Right atrium auricular region (tissue), 2 donors: ENCODE data around the gene NRG3. TPM values are rescaled to one million over a fixed set of nuclear protein-coding genes. Genes with fewer than 3 reads are reported as not detected.

ENCODE experiments used
- DNase-seq: peaks from one replicate; pipeline ENCODE4 v3.0.0-alpha.2; 2019; ENCODE audit warnings: low spot score
- H3K27ac ChIP-seq, 2 donors: fragments of 200-600 bp; sonication (generic); 1 replicate in 1 of 2; 2 replicates in 1 of 2; pipeline ENCODE4 v1.5.1; 2016 to 2019
- H3K27me3 ChIP-seq, 2 donors: fragments of 200-600 bp; sonication (generic); one replicate each; pipeline versions ENCODE4 v1.5.1 to v1.6.0; 2017 to 2019
- H3K36me3 ChIP-seq: fragments of 200-600 bp; sonication (generic); one replicate; pipeline ENCODE4 v1.5.1; 2016
- H3K4me1 ChIP-seq, 2 donors: fragments of 200-600 bp; sonication (generic); one replicate each; pipeline versions ENCODE4 v1.5.1 to v1.6.0; 2017 to 2019
- H3K4me3 ChIP-seq, 2 donors: fragments of 200-600 bp; sonication (generic); 1 replicate in 1 of 2; 2 replicates in 1 of 2; pipeline ENCODE4 v1.5.1; 2017 to 2019; ENCODE audit warnings: mild to moderate bottlenecking in 1 of 2, moderate library complexity in 1 of 2
- H3K9me3 ChIP-seq, 2 donors: fragments of 200-600 bp; sonication (generic); one replicate each; pipeline ENCODE4 v1.5.1; 2019
- total RNA-seq, 2 donors: library from RNA; depleted of rRNA; stranded (reverse); fragments of >200 nt; gene quantifications; one replicate each; pipeline ENCODE4 v1.1.0, GENCODE V29; 2016
- TF ChIP-seq, protein P1 (sequence below), 2 donors: fragments of 200-600 bp; sonication (generic); IDR thresholded peaks; one replicate each; pipeline ENCODE4 v1.5.1; 2019; ENCODE audit warnings: antibody characterized with exemption in 2 of 2

Gene NRG3
- total RNA-seq, 2 donors from 2014 or later: 0.70 to 1.4 TPM

DNA sequence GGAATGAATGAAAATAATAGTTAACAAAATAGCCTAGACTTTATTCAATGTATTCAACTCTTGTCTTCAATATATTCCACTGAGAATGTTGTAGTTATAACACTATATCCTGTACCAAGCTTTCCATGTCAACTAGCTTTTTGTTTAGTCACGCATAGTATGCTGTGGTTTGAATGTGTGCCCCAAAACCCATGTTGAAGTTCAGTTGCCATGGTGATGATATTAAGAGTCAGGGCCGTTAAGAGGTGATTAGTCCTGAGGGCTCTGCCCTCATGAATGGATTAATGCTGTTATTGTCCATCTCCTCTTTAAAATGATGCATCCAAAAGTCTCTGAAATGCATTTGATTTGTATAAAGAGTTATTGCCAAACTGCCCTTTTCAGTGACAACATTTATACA is 887.6 kb downstream of the NRG3 start:
- H3K27me3 ChIP-seq: no peaks in the 10 kb centered on the region
- no peak overlapping the region for H3K4me3 ChIP-seq
- TF ChIP-seq, protein P1, sequence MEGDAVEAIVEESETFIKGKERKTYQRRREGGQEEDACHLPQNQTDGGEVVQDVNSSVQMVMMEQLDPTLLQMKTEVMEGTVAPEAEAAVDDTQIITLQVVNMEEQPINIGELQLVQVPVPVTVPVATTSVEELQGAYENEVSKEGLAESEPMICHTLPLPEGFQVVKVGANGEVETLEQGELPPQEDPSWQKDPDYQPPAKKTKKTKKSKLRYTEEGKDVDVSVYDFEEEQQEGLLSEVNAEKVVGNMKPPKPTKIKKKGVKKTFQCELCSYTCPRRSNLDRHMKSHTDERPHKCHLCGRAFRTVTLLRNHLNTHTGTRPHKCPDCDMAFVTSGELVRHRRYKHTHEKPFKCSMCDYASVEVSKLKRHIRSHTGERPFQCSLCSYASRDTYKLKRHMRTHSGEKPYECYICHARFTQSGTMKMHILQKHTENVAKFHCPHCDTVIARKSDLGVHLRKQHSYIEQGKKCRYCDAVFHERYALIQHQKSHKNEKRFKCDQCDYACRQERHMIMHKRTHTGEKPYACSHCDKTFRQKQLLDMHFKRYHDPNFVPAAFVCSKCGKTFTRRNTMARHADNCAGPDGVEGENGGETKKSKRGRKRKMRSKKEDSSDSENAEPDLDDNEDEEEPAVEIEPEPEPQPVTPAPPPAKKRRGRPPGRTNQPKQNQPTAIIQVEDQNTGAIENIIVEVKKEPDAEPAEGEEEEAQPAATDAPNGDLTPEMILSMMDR (IDR thresholded peaks at IDR 0.05): no peak
- no peak overlapping the region for H3K27ac ChIP-seq
- DNase-seq: no peak
- no peaks in the 10 kb centered on the region for H3K4me1 ChIP-seq
- H3K36me3 ChIP-seq: no peaks in the 10 kb centered on the region
- H3K9me3 ChIP-seq: no peaks in the 10 kb centered on the region

DNA sequence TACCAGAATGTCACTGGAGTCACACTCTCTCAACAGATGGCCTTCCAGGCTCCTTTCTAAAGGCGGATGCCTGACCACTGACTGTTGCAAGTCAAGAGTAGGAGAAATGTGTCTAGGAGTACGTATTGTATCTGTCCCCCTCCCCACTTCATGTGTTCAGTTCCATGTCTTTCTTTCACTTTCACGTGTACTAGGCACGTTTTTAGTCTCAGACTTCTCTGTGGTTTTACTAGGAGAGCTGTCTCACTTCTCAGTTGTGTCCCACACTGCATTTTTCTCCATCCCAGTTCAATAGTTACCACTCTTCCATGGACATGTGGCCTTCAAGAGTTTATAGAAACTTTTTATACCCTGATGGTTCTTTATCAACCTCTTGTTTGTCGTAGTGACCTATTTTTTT is 893.0 kb downstream of the NRG3 start:
- Histone ChIP-seq H3K27me3 (no peaks in the 10 kb centered on the region), H3K4me1 (no peaks in the 10 kb centered on the region), H3K36me3 (no peaks in the 10 kb centered on the region), H3K27ac (no peak overlapping the region), H3K4me3 (no peak overlapping the region), H3K9me3 (no peaks in the 10 kb centered on the region)
- TF ChIP-seq, protein P1 (IDR thresholded peaks at IDR 0.05): no peak
- DNase-seq: no peak

- DNase-seq: no peak
- TF ChIP-seq, protein P1 (IDR thresholded peaks at IDR 0.05): no peak
These were observed 903.9 kb downstream of the NRG3 start for GRCh38 chr10:82778908-82779307.

GRCh38 chr10:82796510-82796909 is 921.5 kb downstream of the NRG3 start:
- Histone ChIP-seq H3K4me1 (no peaks in the 10 kb centered on the region), H3K27ac (no peak overlapping the region), H3K9me3 (no peaks in the 10 kb centered on the region), H3K27me3 (no peaks in the 10 kb centered on the region), H3K36me3 (no peaks in the 10 kb centered on the region), H3K4me3 (no peak overlapping the region)
- TF ChIP-seq, protein P1 (IDR thresholded peaks at IDR 0.05): peak in 1 of 2 donors; percentile 55
- no peak for DNase-seq

More at GRCh38 chr10:82778908-82779307, 903.9 kb downstream of the NRG3 start:
- Histone ChIP-seq H3K27ac (no peak overlapping the region), H3K4me3 (no peak overlapping the region), H3K36me3 (no peaks in the 10 kb centered on the region), H3K9me3 (no peaks in the 10 kb centered on the region), H3K4me1 (no peaks in the 10 kb centered on the region), H3K27me3 (no peaks in the 10 kb centered on the region)

- Histone ChIP-seq H3K36me3 (no peaks in the 10 kb centered on the region), H3K9me3 (no peaks in the 10 kb centered on the region), H3K4me3 (no peak overlapping the region), H3K27ac (no peak overlapping the region), H3K27me3 (no peaks in the 10 kb centered on the region), H3K4me1 (no peaks in the 10 kb centered on the region)
- TF ChIP-seq, protein P1 (IDR thresholded peaks at IDR 0.05): no peak
- no peak for DNase-seq
These were observed 926.3 kb downstream of the NRG3 start for GRCh38 chr10:82801289-82801688.

DNA sequence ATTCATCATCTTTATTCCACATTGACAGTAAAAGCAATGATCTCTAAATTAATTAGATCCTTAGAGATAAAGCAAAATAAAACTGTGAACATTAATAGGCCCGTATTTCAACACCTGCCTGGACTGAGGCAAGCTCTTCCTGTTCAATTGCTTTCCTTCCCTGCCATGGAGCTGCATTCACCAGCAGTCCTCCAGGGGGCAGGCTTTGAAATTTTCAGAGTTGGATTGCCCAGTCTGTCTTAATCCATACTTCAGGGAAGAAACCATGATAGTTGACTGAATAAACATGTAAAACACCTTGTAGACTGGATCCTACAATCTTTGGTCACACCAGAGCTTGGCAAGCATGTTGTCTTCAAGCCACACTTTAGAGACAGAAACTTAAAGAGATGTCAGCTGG is 936.6 kb downstream of the NRG3 start:
- H3K4me1 ChIP-seq: no peaks in the 10 kb centered on the region
- no peak overlapping the region for H3K27ac ChIP-seq
- H3K4me3 ChIP-seq: no peak overlapping the region
- H3K9me3 ChIP-seq: no peaks in the 10 kb centered on the region
- no peaks in the 10 kb centered on the region for H3K27me3 ChIP-seq
- DNase-seq: no peak
- H3K36me3 ChIP-seq: no peaks in the 10 kb centered on the region
- TF ChIP-seq, protein P1 (IDR thresholded peaks at IDR 0.05): peak in 1 of 2 donors; percentile 46
